Type B pancreatic cell (in vitro differentiated cells): ENCODE data around the gene QKI. TPM values are rescaled to one million over a fixed set of nuclear protein-coding genes. Genes with fewer than 3 reads are reported as not detected.
"Not testable (repeated sequence)": the region's sequence is repeated elsewhere in the genome, so short reads cannot be mapped to it uniquely, and the experiment has no call there.

Experiments
- DNase-seq: peaks from one replicate; pipeline ENCODE4 v3.0.0; 2021; ENCODE audit warnings: mixed read lengths; ENCODE audit not compliant: unreplicated experiment; ENCODE audit errors: extremely low spot score
- H3K27ac Mint-ChIP-seq: 2 replicates; pipeline ENCODE4 v1.8.0; 2021; ENCODE audit warnings: mild to moderate bottlenecking, mixed read lengths
- H3K27me3 Mint-ChIP-seq: 2 replicates; pipeline ENCODE4 v1.8.0; 2021; ENCODE audit warnings: mixed read lengths
- H3K36me3 Mint-ChIP-seq: 2 replicates; pipeline ENCODE4 v1.8.0; 2021; ENCODE audit warnings: mixed read lengths
- H3K4me1 Mint-ChIP-seq: one replicate; pipeline ENCODE4 v1.8.0; 2021; ENCODE audit warnings: mixed read lengths; ENCODE audit not compliant: unreplicated experiment
- H3K4me3 Mint-ChIP-seq: 2 replicates; pipeline ENCODE4 v1.8.0; 2021; ENCODE audit warnings: mild to moderate bottlenecking, mixed read lengths
- H3K9me3 Mint-ChIP-seq: 2 replicates; pipeline ENCODE4 v1.8.0; 2021; ENCODE audit warnings: mixed read lengths
- CTCF ChIP-seq: fragments of 200-600 bp; sonication (generic); conservative IDR thresholded peaks from 2 replicates; pipeline ENCODE4 v1.5.0; 2021; ENCODE audit warnings: antibody characterized with exemption, mild to moderate bottlenecking
- total RNA-seq: library from RNA; stranded (reverse); gene quantifications from 2 replicates; pipeline ENCODE4 v1.2.1, GENCODE V29; 2021; ENCODE audit warnings: low replicate concordance

Gene QKI
- total RNA-seq, 1 donor from 2014 or later = 150 TPM

- Mint-ChIP-seq H3K4me1 (no peaks in the 10 kb centered on the region), H3K4me3 (no peak overlapping the region), H3K27ac (no peak overlapping the region), H3K36me3 (peaks cover 7% of the 10 kb centered on the region), H3K9me3 (peaks cover 21% of the 10 kb centered on the region), H3K27me3 (no peaks in the 10 kb centered on the region)
- TF ChIP-seq CTCF = no peak
- no peak for DNase-seq
Measured at GRCh38 chr6:163589387-163589786, 174.9 kb downstream of the QKI start.

- H3K9me3 Mint-ChIP-seq = peaks cover 21% of the 10 kb centered on the region
Measured at GRCh38 chr6:163590132-163590531, 175.6 kb downstream of the QKI start.

GRCh38 chr6:163592872-163593271, 178.4 kb downstream of the QKI start:
- H3K4me1 Mint-ChIP-seq = no peaks in the 10 kb centered on the region
- H3K27me3 Mint-ChIP-seq = no peaks in the 10 kb centered on the region
- H3K9me3 Mint-ChIP-seq = peaks cover 21% of the 10 kb centered on the region
- H3K27ac Mint-ChIP-seq = no peak overlapping the region
- TF ChIP-seq CTCF = no peak
- DNase-seq = no peak
- H3K4me3 Mint-ChIP-seq = no peak overlapping the region
- peaks cover 7% of the 10 kb centered on the region for H3K36me3 Mint-ChIP-seq

More at GRCh38 chr6:163590132-163590531, 175.6 kb downstream of the QKI start:
- not testable (repeated sequence) for H3K36me3 Mint-ChIP-seq, H3K4me1 Mint-ChIP-seq, H3K27ac Mint-ChIP-seq, DNase-seq, H3K4me3 Mint-ChIP-seq, H3K27me3 Mint-ChIP-seq

- no peak overlapping the region for H3K4me3 Mint-ChIP-seq
- H3K4me1 Mint-ChIP-seq = no peaks in the 10 kb centered on the region
- H3K36me3 Mint-ChIP-seq = peaks cover 3% of the 10 kb centered on the region
- no peak for DNase-seq
- no peaks in the 10 kb centered on the region for H3K27me3 Mint-ChIP-seq
- no peak for TF ChIP-seq CTCF
- no peak overlapping the region for H3K27ac Mint-ChIP-seq
- H3K9me3 Mint-ChIP-seq = peaks cover 16% of the 10 kb centered on the region
Measured at GRCh38 chr6:163596174-163596573, 181.7 kb downstream of the QKI start.

GRCh38 chr6:163599136-163599535, 184.6 kb downstream of the QKI start:
- Mint-ChIP-seq H3K4me3 (no peak overlapping the region), H3K27ac (no peak overlapping the region), H3K9me3 (no peaks in the 10 kb centered on the region), H3K36me3 (no peaks in the 10 kb centered on the region), H3K4me1 (no peaks in the 10 kb centered on the region), H3K27me3 (no peaks in the 10 kb centered on the region)
- no peak for TF ChIP-seq CTCF
- no peak for DNase-seq

GRCh38 chr6:163599684-163600083, 185.2 kb downstream of the QKI start:
- no peak for TF ChIP-seq CTCF

More at GRCh38 chr6:163599684-163600083, 185.2 kb downstream of the QKI start:
- DNase-seq = no peak
- no peaks in the 10 kb centered on the region for H3K9me3 Mint-ChIP-seq
- H3K36me3 Mint-ChIP-seq = no peaks in the 10 kb centered on the region
- H3K27me3 Mint-ChIP-seq = no peaks in the 10 kb centered on the region
- H3K4me3 Mint-ChIP-seq = no peak overlapping the region
- no peaks in the 10 kb centered on the region for H3K4me1 Mint-ChIP-seq
- no peak overlapping the region for H3K27ac Mint-ChIP-seq
